Lung (tissue), 12 donors: ENCODE measurements around the gene GPRIN3. TPM values are rescaled to one million over a fixed set of nuclear protein-coding genes. Genes with fewer than 3 reads are reported as not detected.

Experiments
- ATAC-seq: fragments of 200-7000 bp; cut with Tn5 transposase; one replicate; pipeline ENCODE4 v1.9.1; 2020; ENCODE audit warnings: moderate number of reproducible peaks; ENCODE audit not compliant: insufficient read depth, low FRiP score
- DNase-seq, 3 donors: peaks; one replicate each; pipeline ENCODE4 v3.0.0-alpha.2; 2013 to 2017
- H3K27ac ChIP-seq, 2 donors: one replicate each; pipeline ENCODE4 v1.5.1; 2013; ENCODE audit warnings: mild to moderate bottlenecking in 2 of 2, moderate library complexity in 2 of 2, control low read depth in 1 of 2, inconsistent platforms in 1 of 2, low read depth in 1 of 2, low read length in 1 of 2
- H3K27me3 ChIP-seq, 3 donors: one replicate each; pipeline ENCODE4 v1.5.1; 2013; ENCODE audit warnings: low read length in 2 of 3; ENCODE audit not compliant: control insufficient read depth in 3 of 3, insufficient read depth in 3 of 3
- H3K36me3 ChIP-seq, 4 donors: one replicate each; pipeline ENCODE4 v1.5.1; 2013; ENCODE audit warnings: low read length in 4 of 4, mild to moderate bottlenecking in 1 of 4, moderate library complexity in 1 of 4; ENCODE audit not compliant: control insufficient read depth in 4 of 4, insufficient read depth in 4 of 4
- H3K4me1 ChIP-seq, 5 donors: one replicate each; pipeline ENCODE4 v1.5.1; 2013; ENCODE audit warnings: low read length in 5 of 5, mild to moderate bottlenecking in 2 of 5, moderate library complexity in 1 of 5; ENCODE audit not compliant: control insufficient read depth in 5 of 5, insufficient read depth in 5 of 5
- H3K4me3 ChIP-seq: one replicate; pipeline ENCODE4 v1.5.1; 2013; ENCODE audit warnings: mild to moderate bottlenecking, control low read depth, moderate library complexity
- H3K9ac ChIP-seq, 2 donors: one replicate each; pipeline ENCODE4 v1.5.1; 2013; ENCODE audit warnings: low read length in 2 of 2, control low read depth in 1 of 2; ENCODE audit not compliant: insufficient read depth in 1 of 2
- H3K9me3 ChIP-seq, 4 donors: one replicate each; pipeline ENCODE4 v1.5.1; 2013; ENCODE audit warnings: low read length in 3 of 4, mild to moderate bottlenecking in 1 of 4, moderate library complexity in 1 of 4; ENCODE audit not compliant: control insufficient read depth in 4 of 4, insufficient read depth in 3 of 4
- CTCF ChIP-seq: IDR thresholded peaks from 2 replicates; pipeline ENCODE4 v1.5.1; 2012; ENCODE audit warnings: mild to moderate bottlenecking; ENCODE audit errors: control extremely low read depth, extremely low read depth
- WGBS, 2 donors: extraction: QIAGEN DNeasy Blood & Tissue Kit; methylation state at CpG; one replicate each; pipeline ENCODE4 v1.1.7; 2013; 5-methylcytosine and 5-hydroxymethylcytosine counted together
- polyA plus RNA-seq, 2 donors: library from polyadenylated mRNA; stranded (reverse); fragments of 200-250 nt; gene quantifications; one replicate each; pipeline ENCODE4 v1.2.1, GENCODE V29; 2013
- total RNA-seq, 2 donors: library from RNA; depleted of rRNA in 1 of 2; stranded (reverse); fragments of >200 nt in 1 of 2; gene quantifications; one replicate each; pipeline ENCODE4 v1.2.1, GENCODE V29; 2014 to 2021
- donor health status: control.
- donor health status: control.
- donor health status: Bipolar disorder and iron deficiency.
- donor health status: healthy.
- donor health status: DM: yes; HTN: yes; CAD: no.

Gene GPRIN3
- total and polyA plus RNA-seq, 4 donors, result 1.6 to 14.4 (median 4.3) TPM

- DNase-seq, result no peak
- WGBS, 2 donors, result 94 to 98% methylated on average over 2 of the region's 2 CpGs
These were observed 12.2 kb upstream of the GPRIN3 start for GRCh38 chr4:89319756-89320155.

GRCh38 chr4:89316931-89317366, 9.3 kb upstream of the GPRIN3 start:
- no peak for ATAC-seq
- Histone ChIP-seq H3K4me3 (no peak overlapping the region), H3K9me3 (no peaks in the 10 kb centered on the region), H3K4me1 (peaks cover 0 to 13% (median 2%) of the 10 kb centered on the region in 5 donors), H3K27ac (peak overlapping the region in 1 of 2 donors; percentile 52), H3K36me3 (no peaks in the 10 kb centered on the region), H3K27me3 (no peaks in the 10 kb centered on the region), H3K9ac (no peak overlapping the region)
- peak in 1 of 3 donors; percentile 23 for DNase-seq
- no peak for TF ChIP-seq CTCF
- WGBS, 2 donors, result 16 to 35% methylated on average over 3 of the region's 3 CpGs

More at GRCh38 chr4:89319756-89320155, 12.2 kb upstream of the GPRIN3 start:
- no peak for TF ChIP-seq CTCF
- no peaks in the 10 kb centered on the region for H3K36me3 ChIP-seq
- no peak for ATAC-seq
- H3K27ac ChIP-seq, result no peak overlapping the region
- H3K9me3 ChIP-seq, result no peaks in the 10 kb centered on the region
- no peaks in the 10 kb centered on the region for H3K27me3 ChIP-seq
- H3K4me1 ChIP-seq, result peaks cover 0 to 10% (median 2%) of the 10 kb centered on the region in 5 donors
- H3K9ac ChIP-seq, result no peak overlapping the region
- no peak overlapping the region for H3K4me3 ChIP-seq

DNA sequence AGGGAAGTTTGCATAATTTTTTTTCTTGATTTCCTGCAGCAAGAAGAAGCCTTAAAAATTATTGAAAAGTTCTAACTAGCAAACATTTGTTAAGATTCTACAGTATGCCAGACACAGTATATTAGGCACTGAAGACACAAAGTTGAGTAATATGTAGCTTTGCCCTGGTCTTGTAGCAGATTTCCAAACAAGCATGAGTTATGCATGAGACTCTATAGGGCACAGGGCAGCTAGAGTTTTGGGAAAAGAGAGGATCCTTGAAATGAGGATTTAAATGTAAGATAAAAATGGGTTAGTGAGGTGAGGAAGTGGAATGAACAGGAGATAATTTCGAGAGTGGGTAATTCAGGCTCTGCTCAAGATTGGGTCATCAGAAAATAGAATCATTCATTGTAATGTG, 8.6 kb upstream of the GPRIN3 start:
- DNase-seq (no peak), ATAC-seq (no peak)
- Histone ChIP-seq H3K9me3 (no peaks in the 10 kb centered on the region), H3K36me3 (no peaks in the 10 kb centered on the region), H3K4me3 (no peak overlapping the region), H3K27me3 (no peaks in the 10 kb centered on the region), H3K27ac (no peak overlapping the region), H3K9ac (no peak overlapping the region), H3K4me1 (peaks cover 0 to 13% (median 2%) of the 10 kb centered on the region in 5 donors)
- 37 to 60% methylated on average over 1 of the region's 1 CpG for WGBS, 2 donors
- TF ChIP-seq CTCF, result no peak

DNA sequence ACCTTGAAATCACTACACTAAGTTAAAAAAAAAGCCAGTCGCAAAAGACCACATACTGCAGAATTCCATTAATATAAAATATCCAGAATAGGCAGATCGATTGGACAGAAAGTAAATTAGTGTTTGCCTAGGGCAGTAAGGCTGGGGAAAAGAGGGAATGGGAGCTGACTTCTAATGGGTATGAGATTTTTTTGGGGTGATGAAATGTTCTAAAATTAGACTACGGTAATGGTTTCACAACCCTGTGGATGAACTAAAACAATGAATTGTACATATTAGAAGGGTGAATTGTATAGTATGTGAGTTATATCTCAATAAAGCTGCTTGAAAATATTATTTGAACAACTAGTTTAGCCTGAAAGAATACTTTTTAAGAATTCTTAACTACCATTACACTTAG, 6.7 kb upstream of the GPRIN3 start:
- peaks cover 0 to 13% (median 2%) of the 10 kb centered on the region in 5 donors for H3K4me1 ChIP-seq
- no peaks in the 10 kb centered on the region for H3K9me3 ChIP-seq
- no peak for ATAC-seq
- H3K36me3 ChIP-seq, result no peaks in the 10 kb centered on the region
- 76 to 89% methylated on average over 3 of the region's 3 CpGs for WGBS, 2 donors
- no peak for DNase-seq
- H3K9ac ChIP-seq, result no peak overlapping the region
- no peaks in the 10 kb centered on the region for H3K27me3 ChIP-seq
- H3K4me3 ChIP-seq, result no peak overlapping the region
- H3K27ac ChIP-seq, result no peak overlapping the region
- TF ChIP-seq CTCF, result no peak
